Mononuclear cell (primary cell): Measurements from ENCODE around the gene KCNK4. TPM values are rescaled to one million over a fixed set of nuclear protein-coding genes. Genes with fewer than 3 reads are reported as not detected.
"Not testable (repeated sequence)": the region's sequence is repeated elsewhere in the genome, so short reads cannot be mapped to it uniquely, and the experiment has no call there.

Experiments used
- H3K27me3 ChIP-seq: 2 replicates; pipeline ENCODE4 v1.6.0; 2011; ENCODE audit warnings: low read length, control low read depth; ENCODE audit not compliant: insufficient read depth
- H3K4me1 ChIP-seq: 2 replicates; pipeline ENCODE4 v1.5.1; 2011; ENCODE audit warnings: mild to moderate bottlenecking, low read length, control low read depth; ENCODE audit not compliant: insufficient read depth
- H3K4me3 ChIP-seq: 2 replicates; pipeline ENCODE4 v1.5.1; 2011; ENCODE audit warnings: mild to moderate bottlenecking, low read length, moderate library complexity
- H3K9me3 ChIP-seq: 2 replicates; pipeline ENCODE4 v1.5.1; 2011; ENCODE audit warnings: low read depth, mild to moderate bottlenecking, control low read depth, low read length
- total RNA-seq: library from RNA; depleted of rRNA; stranded (reverse); fragments of >200 nt; gene quantifications from one replicate; pipeline ENCODE4 v1.2.3, GENCODE V29; 2012

The KCNK4 gene
- total RNA-seq, 1 donor: not detected

GRCh38 chr11:64304316-64305072 is 13.4 kb downstream of the KCNK4 start:
- Histone ChIP-seq H3K4me1 (peaks cover 49% of the 10 kb centered on the region), H3K27me3 (peaks cover 18% of the 10 kb centered on the region), H3K4me3 (peak overlapping the region; percentile 65), H3K9me3 (no peaks in the 10 kb centered on the region)

- Histone ChIP-seq H3K4me3 (peak within 1 kb of the TSS; percentile 65), H3K27me3 (peaks cover 11% of the 10 kb centered on the region), H3K9me3 (no peaks in the 10 kb centered on the region), H3K4me1 (peaks cover 42% of the 10 kb centered on the region)
Measured at GRCh38 chr11:64305075-64305690, 14.1 kb downstream of the KCNK4 start, which contains the start of gene ESRRA. Gene ESRRA (plus strand): TSS chr11:64305524. CDS start chr11:64307180, 1,656 bp downstream.

GRCh38 chr11:64305691-64306562 is 14.8 kb downstream of the KCNK4 start:
- peaks cover 3% of the 10 kb centered on the region for H3K27me3 ChIP-seq
- no peaks in the 10 kb centered on the region for H3K9me3 ChIP-seq
- H3K4me1 ChIP-seq: peaks cover 35% of the 10 kb centered on the region
- H3K4me3 ChIP-seq: peak overlapping the region; percentile 62

- Histone ChIP-seq H3K9me3 (no peaks in the 10 kb centered on the region), H3K27me3 (peaks cover 3% of the 10 kb centered on the region), H3K4me1 (peaks cover 29% of the 10 kb centered on the region), H3K4me3 (peak overlapping the region; percentile 62)
Measured at GRCh38 chr11:64306563-64306875, 15.4 kb downstream of the KCNK4 start.

- Histone ChIP-seq H3K9me3 (no peaks in the 10 kb centered on the region), H3K4me3 (peak overlapping the region; percentile 62), H3K27me3 (no peaks in the 10 kb centered on the region), H3K4me1 (peaks cover 27% of the 10 kb centered on the region)
Measured at GRCh38 chr11:64306876-64307622, 15.9 kb downstream of the KCNK4 start.

- H3K9me3 ChIP-seq, H3K4me3 ChIP-seq, H3K27me3 ChIP-seq: not testable (repeated sequence)
- H3K4me1 ChIP-seq: peaks cover 27% of the 10 kb centered on the region
Measured at GRCh38 chr11:64307795-64308194, 16.7 kb downstream of the KCNK4 start.

- H3K9me3 ChIP-seq: no peaks in the 10 kb centered on the region
- H3K4me3 ChIP-seq: no peak overlapping the region
- no peaks in the 10 kb centered on the region for H3K27me3 ChIP-seq
- H3K4me1 ChIP-seq: peaks cover 13% of the 10 kb centered on the region
Measured at GRCh38 chr11:64312947-64313346, 21.8 kb downstream of the KCNK4 start.

- Histone ChIP-seq H3K9me3 (no peaks in the 10 kb centered on the region), H3K4me1 (peaks cover 17% of the 10 kb centered on the region), H3K4me3 (no peak overlapping the region), H3K27me3 (no peaks in the 10 kb centered on the region)
Measured at GRCh38 chr11:64313491-64314145, 22.5 kb downstream of the KCNK4 start.

GRCh38 chr11:64314146-64314804 is 23.2 kb downstream of the KCNK4 start:
- H3K9me3 ChIP-seq: no peaks in the 10 kb centered on the region
- H3K4me1 ChIP-seq: peaks cover 24% of the 10 kb centered on the region
- no peaks in the 10 kb centered on the region for H3K27me3 ChIP-seq
- H3K4me3 ChIP-seq: no peak overlapping the region

- Histone ChIP-seq H3K4me1 (peaks cover 31% of the 10 kb centered on the region), H3K27me3 (no peaks in the 10 kb centered on the region), H3K9me3 (no peaks in the 10 kb centered on the region), H3K4me3 (no peak overlapping the region)
Measured at GRCh38 chr11:64314805-64315561, 23.9 kb downstream of the KCNK4 start.

GRCh38 chr11:64315667-64316526 is 24.8 kb downstream of the KCNK4 start:
- H3K4me1 ChIP-seq: peaks cover 31% of the 10 kb centered on the region
- not testable (repeated sequence) for H3K4me3 ChIP-seq, H3K9me3 ChIP-seq, H3K27me3 ChIP-seq

GRCh38 chr11:64316672-64317324 is 25.7 kb downstream of the KCNK4 start:
- H3K4me1 ChIP-seq: peaks cover 31% of the 10 kb centered on the region
- no peaks in the 10 kb centered on the region for H3K27me3 ChIP-seq
- H3K4me3 ChIP-seq: peak overlapping the region; percentile 80
- no peaks in the 10 kb centered on the region for H3K9me3 ChIP-seq
